K562 (cell line): ENCODE measurements around the gene PPIE. TPM values are rescaled to one million over a fixed set of nuclear protein-coding genes. Genes with fewer than 3 reads are reported as not detected.
A peak's percentile ranks its signal among the peaks of the same experiment; 100 is the strongest.

Source experiments
- CHD7 ChIP-seq: fragments of 200-600 bp; sonication (generic); IDR thresholded peaks from one replicate; pipeline ENCODE4 v1.6.1; 2012; ENCODE audit warnings: mild to moderate bottlenecking, low read depth, low read length, inconsistent platforms
- ETV5 ChIP-seq: sonication (generic); formaldehyde crosslinking; IDR thresholded peaks from 2 replicates; pipeline ENCODE4 v1.4.0; 2020; ENCODE audit warnings: low read depth, mild to moderate bottlenecking, missing genetic modification reagents
- SMARCA4 ChIP-seq: fragments of 450-650 bp; IDR thresholded peaks from 2 replicates; pipeline ENCODE4 v1.6.1; 2016
- ZBTB11 ChIP-seq, 3 experiments: fragments of 200-800 bp in 1 of 3; fragments of 250-450 bp in 1 of 3; fragments of 450-650 bp in 1 of 3; sonication (Bioruptor Pico) in 1 of 3; sonication (Bioruptor generic) in 1 of 3; formaldehyde crosslinking in 1 of 3; IDR thresholded peaks; 2 replicates each; pipeline versions ENCODE4 v1.6.1 to v1.8.0; 2016 to 2022; ENCODE audit warnings: mild to moderate bottlenecking in 2 of 3, missing genetic modification characterization in 2 of 3, missing compliant biosample characterization in 1 of 3, moderate library complexity in 1 of 3
- ZBTB7A ChIP-seq: IDR thresholded peaks from 2 replicates; pipeline ENCODE4 v1.6.1; 2011; ENCODE audit warnings: low read depth, mild to moderate bottlenecking, low read length, moderate library complexity, borderline replicate concordance; ENCODE audit not compliant: control insufficient read depth
- polyA plus RNA-seq, 8 experiments: library from polyadenylated mRNA; depleted of rRNA in 4 of 8; stranded (reverse) in 5 of 8; unstranded in 3 of 8; fragments of >200 nt; fragmentation: Nextera tagmentation in 2 of 8; fragmentation: Illumina TruSeq in 1 of 8; extraction: Ambion mirVana in 2 of 8; extraction: Trizol in 1 of 8; gene quantifications; 2 replicates each; pipeline versions ENCODE4 v1.2.1 to v1.2.3, GENCODE V29; 2011 to 2014; ENCODE audit warnings: inconsistent platforms in 1 of 8, missing spikeins in 1 of 8
- total RNA-seq, 7 experiments: library from RNA; depleted of rRNA in 6 of 7; stranded (reverse); fragments of >200 nt in 6 of 7; fragmentation: Illumina TruSeq in 2 of 7; extraction: Trizol in 2 of 7; gene quantifications; 2 replicates each; pipeline versions ENCODE4 v1.2.1 to v1.2.3, GENCODE V29; 2011 to 2021; ENCODE audit warnings: low replicate concordance in 1 of 7
- TF ChIP-seq, protein P1 (sequence below), 2 experiments: fragments of 150-350 bp in 1 of 2; IDR thresholded peaks; 2 replicates each; pipeline ENCODE4 v1.6.1; 2012 to 2016; ENCODE audit warnings: low read depth in 2 of 2, low read length in 2 of 2, mild to moderate bottlenecking in 1 of 2, moderate library complexity in 1 of 2

Gene PPIE
- total and polyA plus RNA-seq, 9 of the 15 experiments (the other 6 are each of a cell fraction or from before 2014, with no cell fraction given): 75.4 to 444 (median 131) TPM

- TF ChIP-seq CHD7 (no peak), ZBTB7A (peak; percentile 87; the same call in 1 of the 2 replicates), ETV5 (CRISPR knock-in tag) (peak; percentile 60; the same call in 1 of the 2 replicates), ZBTB11 (CRISPR knock-in tag; IDR thresholded peaks at IDR 0.05) (peak in 1 of 3 experiments; percentile 92; a peak in 2 of 6 replicates), SMARCA4 (no peak)
- TF ChIP-seq, protein P1, sequence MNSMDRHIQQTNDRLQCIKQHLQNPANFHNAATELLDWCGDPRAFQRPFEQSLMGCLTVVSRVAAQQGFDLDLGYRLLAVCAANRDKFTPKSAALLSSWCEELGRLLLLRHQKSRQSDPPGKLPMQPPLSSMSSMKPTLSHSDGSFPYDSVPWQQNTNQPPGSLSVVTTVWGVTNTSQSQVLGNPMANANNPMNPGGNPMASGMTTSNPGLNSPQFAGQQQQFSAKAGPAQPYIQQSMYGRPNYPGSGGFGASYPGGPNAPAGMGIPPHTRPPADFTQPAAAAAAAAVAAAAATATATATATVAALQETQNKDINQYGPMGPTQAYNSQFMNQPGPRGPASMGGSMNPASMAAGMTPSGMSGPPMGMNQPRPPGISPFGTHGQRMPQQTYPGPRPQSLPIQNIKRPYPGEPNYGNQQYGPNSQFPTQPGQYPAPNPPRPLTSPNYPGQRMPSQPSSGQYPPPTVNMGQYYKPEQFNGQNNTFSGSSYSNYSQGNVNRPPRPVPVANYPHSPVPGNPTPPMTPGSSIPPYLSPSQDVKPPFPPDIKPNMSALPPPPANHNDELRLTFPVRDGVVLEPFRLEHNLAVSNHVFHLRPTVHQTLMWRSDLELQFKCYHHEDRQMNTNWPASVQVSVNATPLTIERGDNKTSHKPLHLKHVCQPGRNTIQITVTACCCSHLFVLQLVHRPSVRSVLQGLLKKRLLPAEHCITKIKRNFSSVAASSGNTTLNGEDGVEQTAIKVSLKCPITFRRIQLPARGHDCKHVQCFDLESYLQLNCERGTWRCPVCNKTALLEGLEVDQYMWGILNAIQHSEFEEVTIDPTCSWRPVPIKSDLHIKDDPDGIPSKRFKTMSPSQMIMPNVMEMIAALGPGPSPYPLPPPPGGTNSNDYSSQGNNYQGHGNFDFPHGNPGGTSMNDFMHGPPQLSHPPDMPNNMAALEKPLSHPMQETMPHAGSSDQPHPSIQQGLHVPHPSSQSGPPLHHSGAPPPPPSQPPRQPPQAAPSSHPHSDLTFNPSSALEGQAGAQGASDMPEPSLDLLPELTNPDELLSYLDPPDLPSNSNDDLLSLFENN (IDR thresholded peaks at IDR 0.05; ENCODE audit: low read depth in 2 of 2, low read length in 2 of 2): no peak
These were observed at the start of gene PPIE (continued) for GRCh38 chr1:39738622-39739366.
